ENCODE measurements around the gene UVRAG.

DNA sequence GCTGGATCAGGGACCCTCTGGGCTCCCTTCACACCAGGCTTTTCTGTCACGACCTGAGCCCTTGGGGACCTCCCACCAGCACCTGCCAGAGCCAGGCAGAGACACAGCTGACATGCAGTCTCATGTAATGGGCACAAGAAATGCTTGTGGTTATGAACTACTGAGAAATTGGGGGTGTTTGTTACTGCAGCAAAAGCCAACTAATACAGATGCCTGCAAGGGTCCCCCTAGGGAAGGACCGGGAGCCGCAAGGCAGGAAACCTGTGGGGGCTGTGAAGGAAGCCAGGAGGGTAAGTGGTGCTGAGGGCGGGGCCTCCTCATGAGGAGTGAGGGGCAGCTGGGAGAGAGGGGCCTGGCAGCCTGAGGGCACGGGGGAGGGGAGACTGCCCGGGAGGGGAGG, 374.7 kb downstream of the UVRAG start:
- TF ChIP-seq, protein P1, sequence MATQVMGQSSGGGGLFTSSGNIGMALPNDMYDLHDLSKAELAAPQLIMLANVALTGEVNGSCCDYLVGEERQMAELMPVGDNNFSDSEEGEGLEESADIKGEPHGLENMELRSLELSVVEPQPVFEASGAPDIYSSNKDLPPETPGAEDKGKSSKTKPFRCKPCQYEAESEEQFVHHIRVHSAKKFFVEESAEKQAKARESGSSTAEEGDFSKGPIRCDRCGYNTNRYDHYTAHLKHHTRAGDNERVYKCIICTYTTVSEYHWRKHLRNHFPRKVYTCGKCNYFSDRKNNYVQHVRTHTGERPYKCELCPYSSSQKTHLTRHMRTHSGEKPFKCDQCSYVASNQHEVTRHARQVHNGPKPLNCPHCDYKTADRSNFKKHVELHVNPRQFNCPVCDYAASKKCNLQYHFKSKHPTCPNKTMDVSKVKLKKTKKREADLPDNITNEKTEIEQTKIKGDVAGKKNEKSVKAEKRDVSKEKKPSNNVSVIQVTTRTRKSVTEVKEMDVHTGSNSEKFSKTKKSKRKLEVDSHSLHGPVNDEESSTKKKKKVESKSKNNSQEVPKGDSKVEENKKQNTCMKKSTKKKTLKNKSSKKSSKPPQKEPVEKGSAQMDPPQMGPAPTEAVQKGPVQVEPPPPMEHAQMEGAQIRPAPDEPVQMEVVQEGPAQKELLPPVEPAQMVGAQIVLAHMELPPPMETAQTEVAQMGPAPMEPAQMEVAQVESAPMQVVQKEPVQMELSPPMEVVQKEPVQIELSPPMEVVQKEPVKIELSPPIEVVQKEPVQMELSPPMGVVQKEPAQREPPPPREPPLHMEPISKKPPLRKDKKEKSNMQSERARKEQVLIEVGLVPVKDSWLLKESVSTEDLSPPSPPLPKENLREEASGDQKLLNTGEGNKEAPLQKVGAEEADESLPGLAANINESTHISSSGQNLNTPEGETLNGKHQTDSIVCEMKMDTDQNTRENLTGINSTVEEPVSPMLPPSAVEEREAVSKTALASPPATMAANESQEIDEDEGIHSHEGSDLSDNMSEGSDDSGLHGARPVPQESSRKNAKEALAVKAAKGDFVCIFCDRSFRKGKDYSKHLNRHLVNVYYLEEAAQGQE (IDR thresholded peaks at IDR 0.05; ENCODE audit: low read depth), result no peak
- TF ChIP-seq, protein P2, sequence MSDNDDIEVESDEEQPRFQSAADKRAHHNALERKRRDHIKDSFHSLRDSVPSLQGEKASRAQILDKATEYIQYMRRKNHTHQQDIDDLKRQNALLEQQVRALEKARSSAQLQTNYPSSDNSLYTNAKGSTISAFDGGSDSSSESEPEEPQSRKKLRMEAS (IDR thresholded peaks at IDR 0.05), result no peak
- TF ChIP-seq NFIC (IDR thresholded peaks at IDR 0.05) (no peak), TAF1 (IDR thresholded peaks at IDR 0.05; ENCODE audit: low read depth) (no peak), TCF12 (IDR thresholded peaks at IDR 0.05; ENCODE audit: low read depth) (no peak), FOXM1 (IDR thresholded peaks at IDR 0.05; ENCODE audit: borderline replicate concordance, low read depth) (no peak), CREB1 (IDR thresholded peaks at IDR 0.05; ENCODE audit: low read depth) (no peak)

Data from Ishikawa (cell line).